NCI-H1694 treated with DMSO at 0.1 percent for 48 hours (cell line): Measurements from ENCODE around the gene MFSD11.
"Not testable (repeated sequence)": the region's sequence is repeated elsewhere in the genome, so short reads cannot be mapped to it uniquely, and the experiment has no call there.

ENCODE experiments used
- DNase-seq: peaks from one replicate; lab custom pipeline; 2025; lab: John Stamatoyannopoulos, UW

MFSD11 gene

DNA sequence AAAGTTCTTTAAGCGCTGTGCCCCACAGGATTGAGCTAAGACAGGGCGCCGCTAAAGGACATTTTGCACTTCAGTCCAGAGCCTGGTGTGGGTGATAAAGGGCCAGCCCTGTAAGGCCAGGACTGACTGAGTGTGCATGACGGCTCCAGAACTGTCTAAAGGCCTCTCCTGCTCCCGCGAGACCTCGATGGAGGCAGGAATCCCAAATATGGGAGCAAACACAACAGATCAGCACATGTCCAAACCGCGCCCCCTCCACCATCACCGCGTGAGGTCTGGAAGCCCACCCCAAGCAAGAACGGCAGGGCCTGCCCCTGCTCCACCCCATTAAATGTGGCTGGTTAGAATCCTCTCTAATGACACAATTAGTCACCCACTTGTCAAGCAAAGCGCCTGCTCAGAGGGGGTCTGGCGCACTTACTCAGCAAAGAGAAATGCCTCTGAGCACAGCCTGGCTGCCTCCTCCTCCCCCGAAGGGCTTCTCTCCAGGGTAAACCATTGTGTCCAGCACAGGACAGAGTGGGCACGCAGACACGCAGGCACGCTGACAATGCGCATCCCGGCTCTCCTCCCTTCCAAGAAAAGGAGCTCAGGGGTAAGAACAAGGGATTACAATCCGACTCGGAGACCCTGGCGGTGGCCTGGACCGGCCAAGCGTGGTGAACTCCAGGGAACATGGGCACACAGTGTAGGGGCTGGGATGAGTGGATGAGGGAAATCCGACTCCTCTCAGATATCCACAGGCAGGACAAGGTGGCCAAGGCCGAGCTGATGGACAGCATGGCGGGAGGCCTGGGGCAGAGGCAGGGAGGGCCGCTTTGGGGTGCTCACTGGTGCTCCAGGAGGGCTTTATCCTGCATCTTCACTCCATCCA is 28.6 kb upstream of the MFSD11 start:
- no peak for DNase-seq

DNA sequence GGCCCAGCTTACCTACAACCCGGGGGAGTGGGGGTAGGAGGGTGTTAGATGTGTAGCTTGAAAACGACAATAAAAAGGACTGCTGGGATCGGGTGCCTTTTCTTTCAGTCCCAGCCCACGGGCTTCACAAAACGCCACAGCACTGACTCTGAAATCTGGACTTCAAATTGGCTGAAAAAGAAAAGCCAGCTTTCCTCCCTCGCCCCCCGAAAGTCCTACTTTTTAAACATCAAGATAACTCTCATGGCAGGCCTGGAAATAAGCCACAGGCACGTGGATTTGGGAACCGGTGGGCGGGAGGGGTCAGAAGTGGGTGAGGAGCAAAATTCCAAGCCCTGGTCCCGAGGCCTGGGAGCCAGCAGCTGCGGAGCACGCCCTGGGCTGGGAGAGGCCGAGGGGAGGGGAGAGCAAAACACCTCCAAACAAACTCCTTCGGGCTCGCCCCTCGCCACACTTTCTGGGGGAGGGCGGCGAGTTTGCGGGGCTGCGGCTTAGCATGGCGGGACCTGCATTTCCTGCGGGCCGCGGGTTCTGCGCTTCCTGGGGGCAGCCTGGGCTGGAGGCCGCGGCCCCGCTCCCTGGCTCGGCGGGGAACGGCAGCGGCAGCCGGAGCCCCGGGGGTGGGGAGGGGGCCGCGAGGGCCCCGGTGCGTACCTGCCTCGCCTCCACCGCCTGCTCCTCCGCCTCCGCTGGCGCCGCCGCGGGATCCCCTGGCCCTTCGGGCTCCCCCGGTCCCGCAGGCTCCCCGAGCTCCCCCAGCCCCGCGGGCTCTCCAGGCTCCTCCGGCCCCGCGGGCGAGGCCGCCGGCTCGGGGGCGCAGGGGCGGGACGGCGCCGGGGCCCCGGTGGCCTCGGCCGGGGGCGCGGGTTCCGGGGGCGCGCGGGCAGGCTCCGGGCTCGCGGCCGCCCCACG is 27.7 kb upstream of the MFSD11 start:
- DNase-seq, result not testable (repeated sequence)

DNA sequence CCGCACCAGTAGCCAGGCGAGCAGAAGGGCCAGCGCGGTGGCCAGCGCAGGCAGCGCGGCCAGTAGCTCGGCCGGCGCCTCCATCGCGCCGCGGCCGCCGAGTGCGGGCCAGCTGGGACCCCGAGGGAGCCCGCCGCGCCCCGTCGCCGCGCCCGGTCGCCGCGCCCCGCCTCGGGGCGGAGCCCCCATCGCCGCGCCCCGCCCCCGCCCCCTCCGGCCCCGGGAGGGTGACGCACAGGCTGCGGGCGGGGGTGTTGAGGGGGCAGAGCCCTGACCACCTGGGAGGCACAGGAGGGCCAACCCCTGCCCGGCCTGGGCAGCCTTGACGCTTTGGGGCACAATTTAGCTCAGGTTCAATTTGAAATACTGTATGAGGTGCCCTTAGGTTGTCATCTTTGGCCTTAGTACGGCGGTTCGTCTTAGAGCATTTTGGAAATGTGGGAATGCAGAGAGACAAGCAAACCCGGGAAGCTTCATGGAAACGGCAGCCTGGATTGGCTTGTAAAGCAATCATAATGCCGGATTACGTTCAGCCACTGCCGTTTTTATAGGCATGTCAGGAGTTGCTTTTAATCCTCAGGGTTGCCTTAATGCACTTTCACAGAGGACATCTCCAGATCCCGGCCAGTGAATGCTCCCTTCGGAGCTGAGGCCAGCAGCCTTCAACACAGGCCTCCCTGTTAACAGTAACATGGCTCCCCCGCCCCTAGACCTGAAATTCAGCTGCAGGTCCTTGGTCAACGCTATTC is 26.9 kb upstream of the MFSD11 start, which contains the start of gene MXRA7:
MXRA7 (minus strand) TSS at position 103 of the 749 bp plus-strand sequence; CDS start at position 84, 19 bp downstream.
- no peak for DNase-seq

DNA sequence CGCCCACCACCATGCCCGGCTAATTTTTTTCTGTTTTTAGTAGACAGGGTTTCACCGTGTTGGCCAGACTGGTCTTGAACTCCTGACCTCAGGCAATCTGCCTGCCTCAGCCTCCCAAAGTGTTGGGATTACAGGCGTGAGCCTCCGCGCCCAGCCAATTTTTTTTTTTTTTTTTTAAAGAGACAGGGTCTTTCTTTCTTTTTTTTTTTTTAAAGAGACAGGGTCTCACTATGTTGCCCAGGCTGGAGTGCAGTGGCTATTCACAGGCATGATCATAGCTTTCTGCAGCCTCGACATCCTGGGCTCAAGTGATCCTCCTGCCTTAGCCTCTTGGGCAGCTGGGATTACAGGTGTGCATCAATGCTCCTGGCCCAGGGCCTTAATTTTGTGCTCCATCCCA is 25.6 kb upstream of the MFSD11 start:
- DNase-seq, result not testable (repeated sequence)

DNA sequence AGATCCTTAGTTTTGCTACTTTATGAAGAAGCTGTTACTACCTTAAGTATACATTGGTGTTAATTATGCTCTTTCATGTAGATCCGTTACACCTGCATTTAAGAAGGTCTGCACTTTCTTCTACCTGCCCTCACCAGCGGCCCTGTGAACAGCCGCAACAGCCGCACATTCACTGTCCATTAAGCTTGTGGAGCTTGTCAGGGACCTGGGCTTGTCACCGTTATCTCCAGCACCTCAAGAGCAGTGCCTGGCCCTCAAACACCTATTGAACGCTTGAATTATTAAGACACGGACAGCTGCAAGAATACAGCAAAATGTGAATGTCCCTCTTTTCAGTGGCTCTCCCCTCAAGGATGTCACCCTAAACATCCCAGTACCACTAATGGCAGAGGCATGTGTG is 24.2 kb upstream of the MFSD11 start:
- DNase-seq, result no peak

DNA sequence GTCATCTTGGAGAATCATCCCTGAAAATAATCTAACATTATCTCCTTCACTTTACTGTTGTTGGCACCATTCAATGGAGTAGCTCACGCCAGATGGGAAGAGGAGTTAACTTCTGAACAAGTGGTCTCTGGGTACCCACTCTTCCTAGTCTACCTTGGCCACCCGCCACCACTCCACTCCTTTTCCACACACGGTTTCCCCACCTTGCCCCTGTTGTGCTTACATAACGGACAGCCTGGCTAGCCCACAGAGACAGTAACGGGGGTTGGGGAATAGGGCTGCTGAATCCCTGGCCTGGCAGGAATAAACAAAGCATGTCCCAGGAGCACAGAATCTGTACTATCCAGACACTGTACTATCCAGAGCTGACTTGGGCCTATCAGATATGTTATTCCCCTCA is 23.6 kb upstream of the MFSD11 start:
- DNase-seq, result no peak

DNA sequence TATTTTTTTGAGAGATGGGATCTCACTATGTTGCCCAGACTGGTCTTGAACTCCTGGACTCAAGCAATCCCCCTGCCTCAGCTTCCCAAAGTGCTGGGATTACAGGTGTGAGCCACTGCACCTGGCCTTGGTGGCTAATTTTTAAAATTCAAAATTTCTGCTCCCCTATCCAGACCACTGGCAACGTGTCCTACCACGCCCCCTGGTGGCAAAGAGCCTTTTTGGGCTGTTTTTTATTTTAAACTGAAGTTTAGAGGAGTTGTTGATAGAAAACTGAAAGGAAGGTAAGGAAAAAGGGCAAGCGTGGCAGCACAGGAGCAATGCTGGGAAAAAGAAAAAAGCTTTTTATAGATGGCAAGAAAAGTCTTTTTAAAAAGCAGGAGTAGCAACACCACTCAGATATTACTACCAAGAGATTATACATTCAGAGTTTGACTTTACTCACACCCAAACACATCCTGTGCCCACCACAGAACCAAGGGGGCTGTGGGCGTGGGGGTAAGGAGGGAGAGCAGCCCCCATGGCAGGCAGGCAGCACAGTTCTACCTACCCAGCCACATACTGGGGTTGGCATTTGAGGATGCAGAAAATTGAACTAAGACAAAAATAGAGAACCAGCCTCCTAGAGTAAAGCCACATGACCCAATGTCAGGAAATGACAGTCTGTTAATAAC is 23.0 kb upstream of the MFSD11 start:
- peak; percentile 16 for DNase-seq

DNA sequence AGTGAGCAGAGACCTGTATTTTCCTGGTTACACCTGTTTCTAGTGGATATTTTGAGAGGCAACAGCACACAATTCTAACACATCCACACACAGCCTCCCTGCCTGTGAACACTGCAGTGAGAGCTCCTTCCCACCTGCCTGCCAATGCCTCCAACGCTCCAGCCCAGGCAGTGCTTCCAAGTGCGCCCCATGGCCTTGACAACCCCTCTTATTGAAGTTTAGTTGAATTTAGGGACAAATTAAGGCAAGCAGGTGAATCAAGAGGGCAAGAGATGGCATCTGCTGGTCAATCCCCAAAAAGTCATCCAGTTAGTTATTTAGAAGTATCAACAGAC is 22.5 kb upstream of the MFSD11 start:
- no peak for DNase-seq

DNA sequence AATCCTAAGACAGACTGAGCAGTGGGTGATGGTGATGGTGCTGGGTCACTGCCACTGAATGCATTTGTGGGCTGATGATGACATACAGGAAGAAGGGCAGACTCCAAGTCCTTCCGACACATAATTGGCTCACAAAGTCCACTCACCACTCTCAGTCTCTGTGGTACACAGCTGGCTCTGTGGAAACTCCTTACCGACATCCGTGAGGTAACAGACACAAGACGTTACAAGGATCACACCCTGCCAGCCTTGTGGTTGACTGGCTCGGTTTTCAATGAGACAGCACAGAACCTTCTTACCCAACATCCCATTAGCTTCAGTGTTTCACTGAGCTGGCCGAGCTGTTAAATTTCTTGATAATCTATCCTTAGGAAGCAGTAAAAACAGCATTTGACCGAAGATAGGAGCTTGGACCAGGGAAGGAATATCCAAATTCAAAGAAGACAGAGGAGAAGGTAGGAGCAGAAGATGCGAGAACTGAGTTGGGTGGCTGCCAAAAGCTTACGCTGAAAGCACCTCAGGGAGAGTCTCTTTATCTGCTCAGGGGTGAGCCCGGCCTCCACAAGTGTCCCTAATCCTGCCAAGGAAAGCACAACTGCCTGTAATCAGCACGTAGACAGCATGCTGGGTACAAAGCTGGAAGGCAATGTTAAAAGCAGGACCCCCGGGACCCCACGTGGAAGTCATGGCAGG is 21.6 kb upstream of the MFSD11 start:
- no peak for DNase-seq

DNA sequence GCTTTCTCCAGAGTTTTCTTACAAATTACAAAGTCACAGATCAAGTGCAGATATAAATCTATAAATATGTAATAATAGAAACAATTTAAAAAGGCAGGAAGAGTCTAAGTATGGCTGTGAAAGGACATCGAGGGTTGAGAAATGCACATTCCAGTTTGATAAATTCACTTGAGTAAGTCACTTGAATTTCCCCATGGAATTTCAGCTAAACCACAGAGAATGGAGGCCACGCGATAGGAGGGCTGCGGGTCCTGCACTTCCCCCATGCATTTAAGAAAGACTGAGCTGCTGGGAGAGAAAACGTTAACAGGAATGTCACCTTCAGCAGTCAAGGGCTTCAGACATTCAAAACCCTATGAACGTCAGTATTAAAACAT is 21.1 kb upstream of the MFSD11 start:
- no peak for DNase-seq

DNA sequence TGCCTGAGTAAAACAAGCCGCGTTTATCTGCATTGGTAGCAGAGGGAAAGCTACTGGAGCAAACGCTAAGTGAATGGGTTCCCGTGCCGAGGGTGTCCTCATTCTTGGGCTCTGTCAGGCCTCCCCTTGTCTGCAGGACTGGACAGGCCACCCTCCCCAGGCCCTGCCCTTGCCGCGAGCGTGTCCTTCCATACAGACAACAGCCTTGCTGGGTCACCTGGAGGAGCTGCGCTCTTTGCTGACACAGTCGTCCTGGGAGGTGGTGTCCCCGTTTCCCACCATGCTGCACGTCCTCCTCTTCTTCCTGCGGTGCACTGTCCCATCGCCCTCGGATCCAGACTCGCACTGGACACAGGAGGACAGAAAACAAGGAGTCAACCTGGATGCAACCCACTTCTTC is 19.4 kb upstream of the MFSD11 start:
- no peak for DNase-seq

DNA sequence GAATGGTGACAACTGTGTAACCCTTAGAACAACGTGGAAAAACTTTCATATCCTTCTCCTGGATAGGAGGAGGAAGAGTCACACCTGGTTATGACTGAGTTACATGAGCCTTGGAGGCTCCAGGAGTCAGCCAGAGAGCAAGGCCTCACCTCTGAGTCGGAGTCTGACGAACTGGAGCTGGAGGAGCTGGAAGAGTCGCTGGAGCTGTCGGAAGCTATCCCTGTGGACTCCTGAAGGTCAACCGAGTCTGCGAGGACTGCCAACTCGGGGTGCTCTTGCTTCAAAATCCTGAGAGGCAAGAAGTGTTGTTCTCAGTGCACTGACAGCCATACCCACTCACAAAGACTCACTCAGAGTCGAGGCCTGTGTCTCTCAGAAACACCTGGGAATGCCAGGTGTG is 17.7 kb upstream of the MFSD11 start:
- DNase-seq, result no peak

DNA sequence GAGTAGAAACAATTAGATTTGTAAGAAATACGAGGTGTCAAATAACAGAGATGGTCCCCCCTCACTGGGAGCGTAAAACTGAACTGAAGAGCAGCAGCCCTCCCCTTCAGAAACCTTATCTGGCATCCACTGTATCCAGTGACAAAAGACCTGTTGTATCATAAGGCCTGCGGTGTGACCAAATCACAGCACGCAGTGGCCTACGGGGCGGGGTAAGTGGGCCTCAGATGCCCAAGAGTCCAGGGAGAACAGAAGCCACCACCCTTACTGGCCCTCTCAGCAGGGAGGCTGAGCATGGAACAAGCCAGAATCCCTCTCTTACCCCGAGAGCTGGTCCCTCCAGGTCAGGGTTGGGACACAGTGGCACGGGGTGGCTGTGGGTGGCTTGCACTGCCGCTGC is 17.0 kb upstream of the MFSD11 start:
- DNase-seq, result no peak

DNA sequence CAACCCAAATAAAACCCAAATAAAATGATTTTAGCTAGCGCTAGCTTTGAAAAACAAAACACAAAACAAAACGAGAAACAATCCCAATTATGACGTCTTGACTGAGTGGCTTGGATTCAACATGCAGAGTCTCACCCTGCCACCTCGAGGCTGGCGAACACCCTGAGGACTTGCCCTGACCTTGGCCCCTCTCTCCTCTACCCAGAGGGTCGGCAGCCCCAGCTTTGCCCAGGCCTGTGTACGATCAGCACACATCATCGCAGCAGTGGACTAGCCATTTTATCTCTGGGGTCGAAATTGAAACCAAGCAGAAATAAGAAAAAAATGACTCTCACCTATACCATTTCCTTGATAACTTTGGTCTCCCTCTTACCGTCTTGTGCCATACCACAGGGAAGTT is 16.5 kb upstream of the MFSD11 start:
- no peak for DNase-seq

DNA sequence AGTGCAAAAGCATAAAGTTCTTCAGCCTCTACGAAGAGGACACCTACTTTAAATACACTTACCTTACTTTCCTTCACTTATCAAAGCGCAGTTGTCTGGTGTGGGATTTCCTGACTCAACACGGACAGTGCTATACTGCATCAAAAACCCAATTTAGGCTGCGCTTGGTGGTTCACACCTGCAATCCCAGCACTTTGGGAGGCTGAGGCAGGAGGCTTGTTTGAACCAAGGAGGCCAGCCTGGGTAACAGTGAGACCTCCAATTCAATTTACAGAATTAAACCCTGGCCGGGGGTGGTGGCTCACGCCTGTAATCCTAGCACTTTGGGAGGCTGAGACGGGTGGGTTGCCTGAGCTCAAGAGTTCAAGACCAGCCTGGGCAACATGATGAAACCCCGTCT is 15.6 kb upstream of the MFSD11 start:
- DNase-seq, result no peak

DNA sequence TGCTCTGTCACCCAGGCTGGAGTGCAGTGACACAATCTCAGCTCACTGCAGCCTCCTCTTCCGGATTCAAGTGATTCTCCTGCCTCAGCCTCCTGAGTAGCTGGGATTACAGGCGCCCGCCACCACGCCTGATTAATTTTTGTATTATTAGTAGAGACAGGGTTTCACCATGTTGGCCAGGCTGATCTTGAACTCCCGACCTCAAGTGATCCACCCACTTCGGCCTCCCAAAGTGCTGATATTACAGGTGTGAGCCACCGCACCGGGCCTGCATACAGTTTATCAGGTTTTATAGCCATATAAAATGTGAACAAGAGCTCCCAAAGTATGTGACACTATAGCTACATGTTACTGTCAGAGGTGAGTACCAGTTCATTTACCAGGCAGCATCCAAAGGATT is 14.9 kb upstream of the MFSD11 start:
- DNase-seq, result not testable (repeated sequence)

DNA sequence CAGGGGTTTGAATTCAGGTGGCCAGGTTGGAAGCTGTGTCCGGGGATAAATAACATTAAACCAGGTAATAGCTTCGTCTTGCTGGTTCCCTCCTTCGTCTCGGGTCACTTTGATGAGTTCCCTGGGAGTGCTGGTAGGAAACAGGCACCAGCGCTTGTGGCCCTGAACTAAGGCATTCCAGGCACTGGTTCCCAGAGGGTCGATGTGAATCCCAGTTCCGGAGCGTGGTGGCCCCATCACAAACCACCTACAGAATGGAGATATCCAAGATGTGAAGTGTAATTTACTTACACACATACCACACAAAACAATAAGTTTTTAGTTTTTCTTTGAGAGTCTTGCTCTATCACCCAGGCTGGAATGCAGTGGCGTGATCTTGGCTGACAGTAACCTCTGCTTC is 14.1 kb upstream of the MFSD11 start:
- no peak for DNase-seq

DNA sequence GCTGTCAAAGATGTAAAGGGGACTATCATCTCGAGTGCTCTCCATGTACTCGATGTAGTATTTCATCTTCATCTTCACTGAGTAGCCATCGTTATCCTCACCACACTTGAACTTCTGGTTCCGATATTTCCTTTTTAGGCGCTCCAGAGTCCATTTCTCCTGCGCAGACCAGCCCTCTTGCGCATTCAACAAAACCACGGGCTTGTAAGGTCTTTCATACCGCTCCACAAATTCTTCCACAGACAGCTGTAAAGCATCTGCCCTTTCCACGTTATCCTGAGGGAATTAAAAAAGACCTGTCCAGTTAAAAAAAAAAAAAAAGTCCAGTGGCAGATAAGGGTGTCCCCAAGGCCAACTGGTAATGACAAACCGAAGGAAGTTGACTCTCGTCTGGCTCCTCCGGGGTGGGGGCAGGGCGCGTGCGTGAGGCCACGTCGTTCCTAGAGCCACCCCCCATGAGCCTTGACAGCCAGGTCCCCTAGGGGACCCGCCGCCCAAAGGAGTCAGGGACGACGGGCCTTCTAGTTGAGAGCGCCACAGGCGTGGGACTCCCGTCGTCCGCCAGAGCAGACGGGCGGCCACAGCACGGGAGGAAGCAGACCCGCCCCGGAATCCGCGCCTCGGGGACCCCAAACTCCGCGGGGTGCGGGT is 12.2 kb upstream of the MFSD11 start:
- DNase-seq, result no peak

DNA sequence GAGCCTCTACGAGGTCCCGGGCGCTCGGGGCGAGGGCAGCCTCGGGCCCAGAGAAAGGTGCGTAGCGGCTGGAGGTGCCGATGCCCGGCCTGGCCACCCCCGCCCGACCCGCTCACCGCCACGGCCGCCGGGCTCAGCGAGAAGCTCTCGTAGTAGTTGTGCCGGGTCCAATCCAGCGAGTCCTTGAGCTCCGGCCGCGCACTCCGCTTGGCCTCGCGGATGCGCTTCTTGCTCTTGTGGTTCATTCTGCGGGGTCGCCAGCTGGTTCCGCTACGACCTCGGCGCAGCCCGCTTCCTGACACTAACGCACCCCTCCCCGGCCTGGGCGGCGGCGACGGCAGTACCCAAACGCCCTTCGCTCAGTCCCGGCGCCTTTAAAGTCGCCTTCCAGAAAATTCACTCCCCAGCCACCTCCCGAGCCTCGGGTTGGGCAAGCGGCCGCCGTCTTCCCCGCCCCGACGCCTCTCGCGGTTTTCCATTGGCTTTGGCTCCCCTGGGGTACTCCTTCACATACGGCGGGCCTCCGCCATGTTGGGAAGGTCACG is 11.6 kb upstream of the MFSD11 start, which contains the start of gene JMJD6:
JMJD6 (minus strand) TSS at position 376 of the 545 bp plus-strand sequence; CDS start at position 245, 131 bp downstream.
- DNase-seq, result peak; percentile 95
